B cell (primary cell): ENCODE measurements around the gene DENND4C. TPM values are rescaled to one million over a fixed set of nuclear protein-coding genes. Genes with fewer than 3 reads are reported as not detected.

Experiments
- ATAC-seq: fragments of 200-7000 bp; cut with Tn5 transposase; one replicate; pipeline ENCODE4 v1.10.0; 2021; ENCODE audit warnings: low read depth, mild to moderate bottlenecking, moderate number of reproducible peaks, moderate library complexity
- CTCF ChIA-PET: fragments of 350-600 bp; sonication (Branson Sonifier 250); formaldehyde crosslinking; loops from one replicate; lab custom pipeline; 2021; ENCODE audit warnings: antibody characterized with exemption, inconsistent platforms; lab: Charles Lee
- POLR2A ChIA-PET: fragments of 350-600 bp; sonication (Branson Sonifier 250); formaldehyde crosslinking; loops from one replicate; lab custom pipeline; 2021; ENCODE audit warnings: antibody characterized with exemption; lab: Charles Lee
- DNase-seq: peaks from one replicate; pipeline ENCODE4 v3.0.0; 2013
- H2AFZ ChIP-seq: 2 replicates; pipeline ENCODE4 v1.6.1; 2012; ENCODE audit warnings: mild to moderate bottlenecking, low read depth, low read length; ENCODE audit not compliant: insufficient read depth, poor library complexity, severe bottlenecking
- H3K27ac ChIP-seq, 2 donors: 1 replicate in 1 of 2; 2 replicates in 1 of 2; pipeline ENCODE4 v1.5.1; 2012 to 2013; ENCODE audit warnings: low read length in 2 of 2, mild to moderate bottlenecking in 2 of 2, moderate library complexity in 1 of 2
- H3K27me3 ChIP-seq, 4 experiments: fragments of 200-600 bp in 1 of 4; sonication (generic) in 1 of 4; replicated peaks in 1 of 4; 1 replicate in 2 of 4; 2 replicates in 2 of 4; pipeline versions ENCODE4 v1.6.1 to v1.7.0; 2013 to 2016; ENCODE audit warnings: low read length in 3 of 4, mild to moderate bottlenecking in 2 of 4, mixed read lengths in 1 of 4, moderate library complexity in 1 of 4; ENCODE audit not compliant: insufficient read depth in 4 of 4, control insufficient read depth in 3 of 4; ENCODE audit errors: control extremely low read depth in 1 of 4
- H3K36me3 ChIP-seq, 2 experiments: replicated peaks in 1 of 2; 1 replicate in 1 of 2; 2 replicates in 1 of 2; pipeline versions ENCODE4 v1.6.1 to v1.7.1; 2013; ENCODE audit warnings: low read length in 1 of 2; ENCODE audit not compliant: insufficient read depth in 2 of 2, control insufficient read depth in 1 of 2; ENCODE audit errors: control extremely low read depth in 1 of 2, extremely low read depth in 1 of 2
- H3K4me1 ChIP-seq, 2 donors: fragments of 200-600 bp in 1 of 2; sonication (generic) in 1 of 2; 1 replicate in 1 of 2; 2 replicates in 1 of 2; pipeline versions ENCODE4 v1.5.1 to v1.6.1; 2013 to 2017; ENCODE audit warnings: low read length in 2 of 2; ENCODE audit not compliant: control insufficient read depth in 2 of 2, insufficient read depth in 2 of 2
- H3K4me2 ChIP-seq: replicated peaks from 2 replicates; pipeline ENCODE3; 2012; ENCODE audit warnings: mild to moderate bottlenecking, low read depth, low read length; ENCODE audit not compliant: poor library complexity, severe bottlenecking
- H3K4me3 ChIP-seq, 5 experiments: fragments of 200-600 bp in 1 of 5; sonication (generic) in 1 of 5; 1 replicate in 3 of 5; 2 replicates in 2 of 5; pipeline versions ENCODE4 v1.5.1 to v1.7.0; 2011 to 2016; ENCODE audit warnings: low read length in 4 of 5, mild to moderate bottlenecking in 4 of 5, low read depth in 2 of 5, control low read depth in 1 of 5, moderate library complexity in 1 of 5; ENCODE audit not compliant: insufficient read depth in 1 of 5; ENCODE audit errors: control extremely low read depth in 1 of 5, extremely low read depth in 1 of 5
- H3K79me2 ChIP-seq: fragments of 200-600 bp; sonication (generic); one replicate; pipeline ENCODE4 v1.6.0; 2016; ENCODE audit warnings: low read length; ENCODE audit not compliant: control insufficient read depth, insufficient read depth
- H3K9ac ChIP-seq: fragments of 200-600 bp; sonication (generic); 2 replicates; pipeline ENCODE4 v1.6.1; 2017; ENCODE audit warnings: mild to moderate bottlenecking, low read length, moderate library complexity
- H3K9me3 ChIP-seq, 3 donors: one replicate each; pipeline versions ENCODE4 v1.6.1 to v1.7.1; 2013; ENCODE audit warnings: low read length in 2 of 3; ENCODE audit not compliant: control insufficient read depth in 2 of 3, insufficient read depth in 1 of 3; ENCODE audit errors: control extremely low read depth in 1 of 3
- H4K20me1 ChIP-seq: 2 replicates; pipeline ENCODE4 v1.6.0; 2012; ENCODE audit warnings: mild to moderate bottlenecking, low read length; ENCODE audit not compliant: insufficient read depth, control insufficient read depth, poor library complexity, severe bottlenecking
- H3K27ac Mint-ChIP-seq: one replicate; pipeline ENCODE4 v1.8.0; 2021; ENCODE audit warnings: mixed read lengths
- H3K27me3 Mint-ChIP-seq: one replicate; pipeline ENCODE4 v1.8.0; 2021; ENCODE audit warnings: mixed read lengths
- H3K4me1 Mint-ChIP-seq: one replicate; pipeline ENCODE4 v1.8.0; 2021; ENCODE audit warnings: mixed read lengths
- H3K4me3 Mint-ChIP-seq: one replicate; pipeline ENCODE4 v1.8.0; 2021; ENCODE audit warnings: mixed read lengths
- H3K9me3 Mint-ChIP-seq: one replicate; pipeline ENCODE4 v1.8.0; 2022; ENCODE audit warnings: mixed read lengths; ENCODE audit not compliant: insufficient read depth
- EZH2 ChIP-seq: IDR thresholded peaks from 2 replicates; pipeline ENCODE4 v1.6.1; 2012; ENCODE audit warnings: borderline replicate concordance, low read depth, mild to moderate bottlenecking, moderate library complexity, low read length; ENCODE audit not compliant: insufficient read depth, poor library complexity, severe bottlenecking
- WGBS: methylation state at CpG from one replicate; pipeline ENCODE4 v1.1.5; 2013; ENCODE audit warnings: missing lambda C conversion rate; ENCODE audit not compliant: insufficient coverage; 5-methylcytosine and 5-hydroxymethylcytosine counted together
- intact Hi-C: fragments of 100-400 bp; cut with micrococcal nuclease; formaldehyde crosslinking; loops from one replicate; pipeline ENCODE4 v1.10.0; 2022
- polyA plus RNA-seq: library from polyadenylated mRNA; depleted of rRNA; stranded (reverse); fragments of >200 nt; gene quantifications from 2 replicates; pipeline ENCODE4 v1.2.3, GENCODE V29; 2012
- total RNA-seq, 2 donors: library from RNA; stranded (reverse); fragments of 120-200 nt in 1 of 2; gene quantifications; 1 replicate in 1 of 2; 2 replicates in 1 of 2; pipeline versions ENCODE4 v1.2.3 to v1.2.4, GENCODE V29; 2013 to 2022
- TF ChIP-seq, protein P1 (sequence below): fragments of 200-600 bp; IDR thresholded peaks from one replicate; pipeline ENCODE4 v1.8.0; 2022; ENCODE audit warnings: antibody characterized with exemption, mild to moderate bottlenecking

The DENND4C gene
- total and polyA plus RNA-seq, 2 donors (not counting 1 experiment from before 2014, with no cell fraction given), result 9.9 to 52.4 TPM

DNA sequence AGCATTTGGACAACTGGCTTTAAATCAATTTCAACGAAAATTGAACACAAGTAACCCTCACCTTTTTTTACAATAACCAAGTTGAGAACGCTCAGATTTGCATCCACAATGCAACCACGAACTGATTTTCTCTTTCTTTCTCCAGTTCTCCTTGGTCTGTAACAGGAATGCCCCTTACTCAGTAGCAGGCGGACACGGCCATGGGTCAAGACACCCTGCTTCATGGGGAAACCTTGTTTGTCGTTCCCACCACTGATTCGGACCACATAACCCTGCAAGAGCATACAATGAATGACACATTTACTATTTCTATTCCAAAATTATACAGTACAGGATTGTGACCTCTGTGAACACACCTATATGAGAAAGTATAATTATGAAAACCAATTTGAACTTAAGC is 148.2 kb downstream of the DENND4C start:
- Mint-ChIP-seq H3K27ac (peak overlapping the region; percentile 98), H3K9me3 (peaks cover 2% of the 10 kb centered on the region), H3K4me3 (peak overlapping the region; percentile 98), H3K27me3 (no peaks in the 10 kb centered on the region), H3K4me1 (peaks cover 40% of the 10 kb centered on the region)
- 40% methylated on average over 1 of the region's 7 CpGs for WGBS
- Histone ChIP-seq H3K4me1 (peaks cover 19 to 20% of the 10 kb centered on the region in 2 donors), H3K4me3 (peak overlapping the region in 1 of 5 experiments; percentile 81), H3K79me2 (no peaks in the 10 kb centered on the region), H4K20me1 (peaks cover 8% of the 10 kb centered on the region), H2AFZ (no peak overlapping the region), H3K27ac (peak overlapping the region in 1 of 2 donors; percentile 93), H3K27me3 (no peaks in the 10 kb centered on the region), H3K36me3 (peaks cover 18 to 52% of the 10 kb centered on the region in 2 experiments), H3K4me2 (peak overlapping the region; percentile 69), H3K9me3 (no peaks in the 10 kb centered on the region), H3K9ac (peak overlapping the region; percentile 83)
- intact Hi-C loops, result loop anchor here (2.0 kb wide), 1 partner anchor 78 kb away; no protein-coding TSS in a partner anchor
- no peak for DNase-seq
- TF ChIP-seq, protein P1, sequence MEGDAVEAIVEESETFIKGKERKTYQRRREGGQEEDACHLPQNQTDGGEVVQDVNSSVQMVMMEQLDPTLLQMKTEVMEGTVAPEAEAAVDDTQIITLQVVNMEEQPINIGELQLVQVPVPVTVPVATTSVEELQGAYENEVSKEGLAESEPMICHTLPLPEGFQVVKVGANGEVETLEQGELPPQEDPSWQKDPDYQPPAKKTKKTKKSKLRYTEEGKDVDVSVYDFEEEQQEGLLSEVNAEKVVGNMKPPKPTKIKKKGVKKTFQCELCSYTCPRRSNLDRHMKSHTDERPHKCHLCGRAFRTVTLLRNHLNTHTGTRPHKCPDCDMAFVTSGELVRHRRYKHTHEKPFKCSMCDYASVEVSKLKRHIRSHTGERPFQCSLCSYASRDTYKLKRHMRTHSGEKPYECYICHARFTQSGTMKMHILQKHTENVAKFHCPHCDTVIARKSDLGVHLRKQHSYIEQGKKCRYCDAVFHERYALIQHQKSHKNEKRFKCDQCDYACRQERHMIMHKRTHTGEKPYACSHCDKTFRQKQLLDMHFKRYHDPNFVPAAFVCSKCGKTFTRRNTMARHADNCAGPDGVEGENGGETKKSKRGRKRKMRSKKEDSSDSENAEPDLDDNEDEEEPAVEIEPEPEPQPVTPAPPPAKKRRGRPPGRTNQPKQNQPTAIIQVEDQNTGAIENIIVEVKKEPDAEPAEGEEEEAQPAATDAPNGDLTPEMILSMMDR, result no peak
- no peak for TF ChIP-seq EZH2
- CTCF ChIA-PET, result interaction anchor here (1.4 to 2.0 kb wide), 2 partner anchors 8 to 79 kb away, joined by 3 to 10 read pairs; no protein-coding TSS in a partner anchor
- POLR2A ChIA-PET, result interaction anchor here (0.6 to 2.3 kb wide), 2 partner anchors 84 to 148 kb away, joined by 3 to 12 read pairs; partner anchors contain the start of gene DENND4C
- no peak for ATAC-seq

- ChIA-PET POLR2A (interaction anchor here (0.6 to 2.3 kb wide), 5 partner anchors 8 to 149 kb away, joined by 3 to 12 read pairs (median 5); partner anchors contain the start of genes ACER2 and DENND4C), CTCF (interaction anchor here (1.1 to 2.0 kb wide), 4 partner anchors 9 to 205 kb away, joined by 3 to 10 read pairs (median 4); no protein-coding TSS in a partner anchor)
- Histone ChIP-seq H3K4me3 (peak overlapping the region; percentile 66 to 84 (median 81)), H3K79me2 (no peaks in the 10 kb centered on the region), H3K36me3 (peaks cover 18 to 49% of the 10 kb centered on the region in 2 experiments), H3K9ac (peak overlapping the region; percentile 83), H3K4me2 (peak overlapping the region; percentile 69), H3K4me1 (peaks cover 19 to 20% of the 10 kb centered on the region in 2 donors), H3K27me3 (no peaks in the 10 kb centered on the region), H2AFZ (peak overlapping the region; percentile 88), H3K9me3 (no peaks in the 10 kb centered on the region), H4K20me1 (peaks cover 8% of the 10 kb centered on the region), H3K27ac (peak overlapping the region; percentile 87 to 93)
- ATAC-seq (no peak), DNase-seq (no peak)
- intact Hi-C loops, result loop anchor here (2.0 kb wide), 1 partner anchor 78 kb away; no protein-coding TSS in a partner anchor
- 10% methylated on average over 5 of the region's 12 CpGs for WGBS
- peak overlapping the region; percentile 98 for H3K4me3 Mint-ChIP-seq
- TF ChIP-seq EZH2, result no peak
- TF ChIP-seq, protein P1, result no peak
- H3K27me3 Mint-ChIP-seq, result no peaks in the 10 kb centered on the region
- peaks cover 40% of the 10 kb centered on the region for H3K4me1 Mint-ChIP-seq
- H3K9me3 Mint-ChIP-seq, result peaks cover 2% of the 10 kb centered on the region
- peak overlapping the region; percentile 98 for H3K27ac Mint-ChIP-seq
Observed at GRCh38 chr9:19379283-19379682, 148.8 kb downstream of the DENND4C start.
